Stimulated activated CD8-positive, alpha-beta memory T cell treated with anti-CD3 and anti-CD28 coated beads, Interleukin-12 subunit alpha, Interleukin-12 subunit beta, amount 100 ng/mL, for 1 hour (primary cell): ENCODE measurements around the gene PCDH9.
"Not testable (repeated sequence)": the region's sequence is repeated elsewhere in the genome, so short reads cannot be mapped to it uniquely, and the experiment has no call there.

Experiments used
- DNase-seq: peaks from one replicate; pipeline ENCODE4 v3.0.0-alpha.2; 2020; ENCODE audit warnings: low read depth

PCDH9 gene

DNA sequence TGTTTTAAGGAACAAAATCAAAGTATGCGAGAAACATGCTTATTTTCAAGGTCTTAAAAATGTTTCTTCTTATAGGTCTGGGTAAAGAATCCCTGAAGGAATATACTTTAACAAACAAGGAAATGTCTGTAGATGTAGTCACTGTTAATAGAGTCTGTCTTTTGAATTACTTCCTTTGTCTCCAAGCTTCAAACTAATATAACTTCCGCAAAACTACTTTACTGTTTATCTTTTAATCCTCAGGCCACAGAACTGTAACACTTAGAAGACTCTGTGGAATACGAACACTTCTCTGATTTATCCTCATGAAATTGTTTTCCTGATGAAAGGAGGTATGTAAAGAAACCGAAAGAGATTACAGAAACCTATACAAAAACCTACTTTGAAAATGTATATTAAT, 316.0 kb downstream of the PCDH9 start:
- no peak for DNase-seq

- no peak for DNase-seq
Measured at GRCh38 chr13:66911411-66911939, 318.7 kb downstream of the PCDH9 start.

DNA sequence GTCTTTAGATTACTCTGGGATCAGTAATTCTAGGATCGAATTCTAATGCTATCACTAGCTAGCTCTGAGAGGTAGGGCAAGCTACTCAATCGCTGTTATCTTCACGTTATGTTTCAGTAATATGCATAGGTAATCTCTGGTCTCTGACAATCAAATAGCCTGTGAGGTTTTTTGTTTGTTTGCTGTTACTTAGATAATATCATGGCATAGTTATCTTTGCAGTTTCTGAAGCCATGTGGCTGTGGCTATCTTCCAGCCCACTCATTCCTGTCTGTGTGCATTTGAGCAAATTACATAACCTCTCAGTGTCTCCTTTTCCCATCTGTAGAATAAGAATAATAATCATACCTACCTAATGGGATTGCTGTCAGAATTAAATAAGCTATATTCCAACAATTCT, 330.2 kb downstream of the PCDH9 start:
- DNase-seq, result no peak

GRCh38 chr13:66896933-66897332, 333.2 kb downstream of the PCDH9 start:
- DNase-seq, result no peak

- DNase-seq, result no peak
Measured at GRCh38 chr13:66895780-66896179, 334.4 kb downstream of the PCDH9 start.

DNA sequence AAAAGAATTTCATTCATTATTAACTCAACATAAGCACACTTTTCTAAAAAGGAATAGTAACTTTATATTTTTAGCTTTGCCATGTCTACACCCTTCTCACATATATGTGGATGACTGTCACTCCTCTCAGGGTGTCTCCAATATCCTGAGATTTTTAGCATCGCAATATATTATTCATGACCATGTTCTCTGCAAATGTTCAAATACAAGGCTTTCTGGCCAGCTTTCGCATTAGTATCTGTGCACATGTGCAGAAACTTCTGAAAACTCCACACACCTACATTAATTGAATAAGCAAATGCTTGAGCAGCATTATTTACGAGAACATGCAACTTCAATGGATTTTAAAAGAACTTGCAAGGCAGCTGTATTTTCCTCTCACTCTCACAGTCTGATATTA, 334.8 kb downstream of the PCDH9 start:
- no peak for DNase-seq

GRCh38 chr13:66888698-66889097, 341.4 kb downstream of the PCDH9 start:
- no peak for DNase-seq

- no peak for DNase-seq
Measured at GRCh38 chr13:66887088-66887487, 343.0 kb downstream of the PCDH9 start.

GRCh38 chr13:66886264-66886663, 343.9 kb downstream of the PCDH9 start:
- no peak for DNase-seq

- not testable (repeated sequence) for DNase-seq
Measured at GRCh38 chr13:66881170-66881569, 349.0 kb downstream of the PCDH9 start.

DNA sequence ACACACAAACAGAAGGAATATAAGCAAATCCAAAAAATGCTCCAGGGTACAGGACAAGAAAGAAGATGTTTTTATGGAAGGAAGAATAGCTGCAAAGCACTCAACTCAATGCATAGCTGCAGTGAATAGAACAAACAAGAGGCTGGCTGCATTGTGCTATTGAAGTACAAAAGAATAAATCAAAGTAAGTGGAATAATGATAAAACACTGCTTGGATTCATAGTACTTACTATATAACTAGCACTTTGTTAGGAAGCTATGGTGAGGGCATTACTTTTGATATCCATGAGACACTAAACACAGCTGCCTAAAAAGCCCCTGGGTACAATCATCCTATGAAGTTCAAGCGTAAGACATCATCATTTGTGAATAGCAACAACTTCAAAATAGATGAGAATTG, 350.1 kb downstream of the PCDH9 start:
- DNase-seq, result no peak

DNA sequence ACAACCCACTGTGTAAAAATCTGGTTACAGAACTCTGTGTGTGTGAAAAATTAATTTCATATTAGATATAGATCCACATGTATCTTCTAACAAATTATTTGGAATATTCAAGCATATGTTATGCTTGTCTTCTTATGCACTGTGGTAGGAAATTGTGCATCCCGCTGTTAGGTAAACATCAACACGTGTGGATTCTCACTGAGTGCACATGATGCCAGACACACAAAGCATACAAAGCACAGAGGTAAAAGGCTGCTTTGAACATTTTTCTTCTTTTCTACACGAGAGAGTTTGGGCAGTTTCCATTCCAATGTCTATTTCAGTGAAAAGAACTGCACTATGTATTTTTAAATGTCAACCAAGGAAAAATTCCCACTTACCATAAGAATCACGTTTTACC, 354.9 kb downstream of the PCDH9 start:
- no peak for DNase-seq

DNA sequence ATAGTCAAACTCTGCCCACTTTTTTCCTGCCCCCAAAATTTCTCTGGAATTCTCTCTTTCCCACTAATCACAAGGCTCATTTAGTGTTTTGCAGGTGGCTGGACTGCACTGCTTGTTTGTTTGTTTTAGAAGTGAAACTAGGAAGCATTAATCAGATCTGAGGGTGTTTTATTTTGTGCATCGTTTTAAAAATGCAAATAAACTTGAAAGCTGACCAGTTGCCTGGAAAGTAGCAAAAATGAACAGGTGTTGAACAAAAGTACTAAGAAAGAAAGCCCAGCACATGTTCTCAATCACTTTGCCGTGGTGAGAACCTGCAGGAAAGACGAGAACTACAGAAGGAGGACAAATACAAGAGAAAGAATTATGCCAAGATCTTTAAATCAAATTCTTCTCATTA, 365.5 kb downstream of the PCDH9 start:
- DNase-seq, result no peak

DNA sequence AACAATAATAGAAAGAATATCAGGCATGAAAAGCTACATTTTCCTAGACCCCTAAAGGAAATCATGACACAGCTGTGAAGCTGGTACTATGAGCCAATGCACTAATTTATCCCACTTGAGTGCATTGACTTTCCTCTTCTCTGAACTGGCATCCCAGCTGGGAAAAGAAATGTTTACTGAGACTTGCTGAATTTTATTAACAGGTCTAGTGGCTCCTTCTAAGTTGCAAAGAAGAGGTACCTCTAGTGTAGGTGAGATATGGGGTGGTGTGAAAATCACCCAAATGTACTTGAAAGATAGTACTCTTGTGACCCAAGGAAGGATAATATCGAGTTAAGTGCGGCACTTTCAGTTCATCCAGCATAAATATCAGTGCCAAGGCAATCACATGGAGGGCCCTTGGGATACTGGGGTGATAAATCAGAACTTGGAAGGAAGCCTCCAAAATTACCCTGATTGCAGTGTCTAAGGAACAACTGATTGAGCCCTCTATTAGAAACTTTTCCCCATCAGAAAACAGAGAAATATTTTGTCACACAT, 369.2 kb downstream of the PCDH9 start:
- no peak for DNase-seq

- no peak for DNase-seq
Measured at GRCh38 chr13:66859934-66860877, 369.9 kb downstream of the PCDH9 start.

- no peak for DNase-seq
Measured at GRCh38 chr13:66859078-66859477, 371.1 kb downstream of the PCDH9 start.

- no peak for DNase-seq
Measured at GRCh38 chr13:66858163-66858562, 372.0 kb downstream of the PCDH9 start.

- no peak for DNase-seq
Measured at GRCh38 chr13:66855131-66855530, 375.0 kb downstream of the PCDH9 start.

DNA sequence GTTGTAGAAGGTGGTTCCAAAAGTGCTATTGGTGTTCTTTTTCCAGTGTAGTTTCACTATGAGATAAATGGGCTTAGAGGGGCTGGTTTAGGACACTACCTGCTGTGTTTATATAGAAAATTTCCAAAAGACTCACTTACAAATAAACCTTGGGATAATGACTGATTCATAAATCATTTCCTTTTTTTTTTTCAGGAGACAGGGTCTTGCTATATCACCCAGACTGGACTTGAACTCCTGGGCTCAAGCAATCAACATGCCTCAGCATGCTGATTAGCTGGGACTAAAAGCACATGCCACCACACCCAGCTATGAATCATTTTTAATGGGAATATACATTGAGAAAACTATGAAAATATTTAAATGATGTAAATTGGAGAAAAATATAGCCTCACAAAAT, 376.6 kb downstream of the PCDH9 start:
- DNase-seq, result no peak

DNA sequence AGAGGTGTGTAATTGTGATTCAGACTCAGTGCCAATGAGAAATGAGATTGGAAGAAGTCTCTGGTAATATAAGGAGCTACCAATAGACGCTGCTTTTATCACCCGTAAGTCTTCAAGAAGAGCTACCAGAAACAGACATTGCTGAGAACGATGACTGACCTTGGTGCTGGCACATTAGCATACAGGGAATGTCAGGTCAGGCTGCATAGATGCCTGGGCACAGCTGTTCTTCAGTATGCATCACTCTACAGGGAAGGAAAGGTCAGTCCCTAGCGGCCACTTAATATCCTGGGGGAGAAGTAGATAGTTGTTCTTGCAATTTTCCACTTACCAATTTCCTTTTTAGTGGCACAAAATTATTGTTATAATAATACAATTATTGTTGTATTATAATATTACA, 380.4 kb downstream of the PCDH9 start:
- DNase-seq, result no peak

DNA sequence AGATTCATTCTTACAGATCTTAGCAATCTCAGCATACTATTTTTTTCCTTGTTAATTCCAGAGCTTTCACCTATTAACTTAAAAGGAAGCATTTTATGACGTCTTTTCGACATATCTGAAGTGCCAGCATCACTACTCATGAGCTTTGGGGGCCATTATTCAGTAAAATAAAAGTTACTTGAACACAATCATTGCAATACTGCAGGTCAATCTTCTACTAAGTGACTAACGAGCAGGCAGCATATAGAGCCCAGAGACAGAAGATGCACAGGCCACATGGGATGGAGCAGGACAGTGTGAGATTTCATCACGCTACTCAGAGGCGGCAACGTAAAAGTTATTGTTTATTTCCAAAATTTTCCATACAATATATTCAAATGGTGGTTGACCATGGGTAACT, 382.6 kb downstream of the PCDH9 start:
- DNase-seq, result no peak

GRCh38 chr13:66845393-66845792, 384.7 kb downstream of the PCDH9 start:
- no peak for DNase-seq

DNA sequence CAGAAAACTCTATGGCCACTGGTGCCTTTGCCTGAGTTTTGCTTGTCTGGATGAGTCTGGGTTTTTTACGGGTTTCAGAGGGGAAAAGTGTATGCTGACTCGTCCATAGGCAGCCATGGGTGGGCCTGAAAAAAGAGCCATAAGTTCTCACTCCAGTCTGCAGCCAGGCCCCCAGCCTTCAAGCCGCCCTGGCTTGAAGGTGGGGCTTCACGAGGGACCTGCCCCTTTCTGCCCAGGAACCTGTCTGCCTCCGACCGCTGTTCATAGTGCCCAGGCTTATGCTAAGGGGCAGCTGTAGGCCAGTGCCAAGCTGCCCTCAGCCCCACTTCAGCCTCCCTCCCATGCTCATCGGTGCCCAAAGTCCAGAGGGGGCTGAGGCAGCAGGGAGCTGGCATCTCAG, 385.2 kb downstream of the PCDH9 start:
- no peak for DNase-seq

- DNase-seq, result no peak
Measured at GRCh38 chr13:66842766-66843165, 387.4 kb downstream of the PCDH9 start.
